GM19193 (cell line): Measurements from ENCODE around the gene CALR.

Experiments used
- POLR2A ChIP-seq: IDR thresholded peaks from 4 replicates; pipeline ENCODE4 v1.6.1; 2011; ENCODE audit not compliant: insufficient read depth, insufficient read length; ENCODE audit errors: extremely low read depth

CALR gene

DNA sequence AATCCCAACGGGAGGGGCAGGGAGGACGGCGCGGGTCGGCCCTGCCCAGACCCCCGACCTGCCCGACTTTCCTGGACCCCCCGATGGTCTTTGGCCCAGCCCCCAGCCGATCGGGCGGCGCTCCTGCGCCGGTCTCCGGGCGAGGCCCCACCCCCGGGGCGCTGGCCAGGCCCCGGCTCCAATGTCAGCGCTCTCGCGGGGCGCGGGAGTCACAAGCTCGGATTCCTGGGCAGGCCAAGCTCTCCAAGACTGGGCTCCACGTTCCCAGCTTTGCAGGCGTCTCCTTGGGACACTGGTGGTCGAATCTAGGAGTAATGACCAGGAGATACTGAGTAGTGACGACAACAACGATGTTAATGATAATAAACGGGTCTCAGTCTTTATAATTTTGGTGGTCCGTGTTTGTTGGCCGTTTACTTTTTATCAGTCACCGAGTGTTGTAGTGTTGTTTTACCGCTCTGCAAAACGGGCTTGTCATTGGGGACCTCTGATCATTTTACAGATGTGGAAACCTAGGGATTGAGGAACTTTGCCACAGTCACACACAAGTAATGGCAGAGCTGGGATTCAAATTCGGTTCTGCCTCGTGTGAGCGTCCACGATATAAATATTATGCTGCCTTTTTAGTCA, 7.8 kb downstream of the CALR start:
- no peak for TF ChIP-seq POLR2A

DNA sequence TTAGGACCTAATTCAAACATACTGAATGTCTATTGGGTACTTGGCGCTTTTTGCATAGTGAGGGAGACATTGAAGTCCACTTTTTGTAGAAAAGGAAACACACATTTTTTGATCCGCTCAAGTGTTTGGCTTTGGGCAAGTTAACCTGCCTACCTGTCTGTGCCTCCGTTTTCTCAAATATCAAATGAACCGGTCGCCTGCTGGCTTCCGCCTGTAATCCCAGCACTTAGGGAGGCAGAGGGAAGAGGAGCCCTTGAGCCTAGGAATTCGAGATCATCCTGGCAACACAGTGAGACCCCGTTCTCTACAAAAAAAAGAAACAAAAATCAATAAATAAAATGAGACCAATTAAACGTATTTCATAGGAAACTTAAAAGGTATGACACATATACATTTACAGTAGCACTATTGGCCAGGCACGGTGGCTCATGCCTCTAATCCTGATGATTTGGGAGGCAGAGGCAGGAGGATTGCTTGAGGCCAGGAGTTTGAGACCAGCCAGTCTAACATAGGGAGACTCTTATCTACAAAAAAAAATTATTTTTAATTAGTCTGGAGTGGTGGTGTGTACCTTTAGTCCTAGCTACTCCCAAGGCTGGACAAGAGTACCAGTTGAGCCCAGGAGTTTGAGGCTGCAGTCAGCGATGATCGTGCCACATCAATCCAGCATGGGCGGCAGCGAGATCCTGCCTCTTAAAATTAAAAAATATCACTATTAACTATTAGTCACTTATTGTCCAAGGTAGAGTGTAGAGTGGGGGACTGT, 8.5 kb downstream of the CALR start:
- TF ChIP-seq POLR2A, result no peak

DNA sequence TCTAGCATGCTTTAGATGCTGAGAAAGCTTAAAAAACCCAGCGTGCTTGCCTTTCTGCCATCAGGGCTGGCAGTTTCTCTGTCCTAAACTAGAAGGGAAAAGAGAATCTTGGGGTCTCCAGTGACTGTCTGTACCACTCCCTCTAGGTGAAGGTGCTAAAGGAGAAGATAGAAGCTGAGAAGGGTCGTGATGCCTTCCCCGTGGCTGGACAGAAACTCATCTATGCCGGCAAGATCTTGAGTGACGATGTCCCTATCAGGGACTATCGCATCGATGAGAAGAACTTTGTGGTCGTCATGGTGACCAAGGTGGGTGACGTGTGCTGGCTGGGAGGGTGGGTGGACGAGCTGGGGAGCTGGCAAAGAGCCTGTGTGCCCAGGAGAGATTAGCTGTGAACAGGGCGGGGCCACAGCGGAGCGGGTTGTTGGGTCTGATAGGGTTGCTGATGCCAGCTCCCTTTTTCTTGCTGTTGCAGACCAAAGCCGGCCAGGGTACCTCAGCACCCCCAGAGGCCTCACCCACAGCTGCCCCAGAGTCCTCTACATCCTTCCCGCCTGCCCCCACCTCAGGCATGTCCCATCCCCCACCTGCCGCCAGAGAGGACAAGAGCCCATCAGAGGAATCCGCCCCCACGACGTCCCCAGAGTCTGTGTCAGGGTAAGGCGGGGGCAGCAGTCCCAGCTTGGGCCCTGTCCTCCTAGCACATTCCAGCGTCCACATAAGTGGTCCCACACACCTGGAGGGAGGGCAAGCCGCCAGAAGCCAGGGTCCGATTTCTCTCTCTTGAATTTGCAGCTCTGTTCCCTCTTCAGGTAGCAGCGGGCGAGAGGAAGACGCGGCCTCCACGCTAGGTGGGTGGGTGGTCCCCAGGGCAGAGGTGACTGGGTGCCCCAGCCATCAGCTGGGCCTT, 9.5 kb downstream of the CALR start:
- peak; percentile 26 for TF ChIP-seq POLR2A

DNA sequence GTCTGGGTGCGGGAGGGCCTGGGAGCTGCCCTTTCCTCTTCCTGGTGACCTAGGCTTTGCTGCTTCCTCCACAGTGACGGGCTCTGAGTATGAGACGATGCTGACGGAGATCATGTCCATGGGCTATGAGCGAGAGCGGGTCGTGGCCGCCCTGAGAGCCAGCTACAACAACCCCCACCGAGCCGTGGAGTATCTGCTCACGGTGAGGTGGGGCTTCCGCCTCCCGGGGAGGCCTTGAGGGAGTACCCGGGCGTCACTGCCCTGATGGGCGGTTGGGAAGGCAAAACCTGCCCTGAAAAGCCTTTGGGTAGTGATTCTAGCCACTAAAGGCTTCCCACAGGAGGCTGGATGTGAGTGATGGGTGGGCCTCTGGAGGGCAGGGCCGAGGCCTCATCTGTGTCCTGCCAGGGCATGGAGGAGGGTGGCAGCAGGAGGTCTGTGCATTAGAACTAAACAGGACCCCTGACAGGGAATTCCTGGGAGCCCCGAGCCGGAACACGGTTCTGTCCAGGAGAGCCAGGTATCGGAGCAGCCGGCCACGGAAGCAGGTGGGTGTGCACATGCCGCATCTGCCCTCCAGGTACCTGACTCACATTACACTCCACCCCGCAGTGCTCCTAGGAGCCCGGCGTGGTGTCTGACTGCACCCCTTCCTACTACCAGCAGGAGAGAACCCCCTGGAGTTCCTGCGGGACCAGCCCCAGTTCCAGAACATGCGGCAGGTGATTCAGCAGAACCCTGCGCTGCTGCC, 10.4 kb downstream of the CALR start:
- TF ChIP-seq POLR2A, result no peak

DNA sequence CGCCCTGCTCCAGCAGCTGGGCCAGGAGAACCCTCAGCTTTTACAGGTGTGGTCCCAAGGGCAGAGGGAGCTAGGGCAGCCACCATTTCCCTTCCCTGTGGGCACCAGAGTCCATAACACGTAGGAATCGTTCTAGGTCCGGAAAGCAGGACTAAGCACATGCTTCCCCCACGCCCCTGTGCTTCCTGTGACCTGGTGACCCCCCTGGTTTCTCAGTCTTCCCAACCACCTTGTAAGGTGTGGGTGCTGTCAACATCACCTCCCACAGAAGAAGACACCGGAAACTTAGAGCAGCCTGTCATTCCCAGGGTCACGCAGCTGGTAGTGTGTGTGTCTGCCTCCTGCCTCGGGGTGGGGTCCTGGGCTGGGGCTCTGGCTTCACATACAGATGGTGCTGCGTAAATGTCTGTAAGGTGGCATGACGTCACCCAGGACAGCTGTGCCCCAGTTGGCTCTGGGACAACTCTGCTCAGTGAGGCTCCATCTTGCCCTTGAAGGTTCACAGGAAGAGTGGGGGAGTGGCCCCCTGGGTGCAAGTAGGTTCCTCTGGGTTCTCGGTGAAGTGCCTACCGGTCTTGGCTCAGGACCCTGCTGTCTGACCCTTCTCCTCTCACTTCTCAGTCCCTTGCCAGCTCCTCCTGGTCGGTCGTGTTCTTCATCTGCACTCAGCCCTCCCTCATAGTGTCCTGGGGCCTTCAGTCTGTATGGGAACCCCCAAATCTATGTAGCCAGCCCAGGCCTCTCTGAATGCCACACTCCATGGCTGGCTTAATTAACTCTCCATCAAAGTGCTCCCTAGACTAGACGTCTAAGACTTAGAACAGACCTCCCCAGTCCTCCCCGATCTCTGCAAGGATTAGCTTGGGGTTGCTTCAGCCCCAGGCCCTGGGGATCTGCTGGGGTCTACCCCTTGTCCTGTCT, 11.2 kb downstream of the CALR start:
- TF ChIP-seq POLR2A, result no peak

DNA sequence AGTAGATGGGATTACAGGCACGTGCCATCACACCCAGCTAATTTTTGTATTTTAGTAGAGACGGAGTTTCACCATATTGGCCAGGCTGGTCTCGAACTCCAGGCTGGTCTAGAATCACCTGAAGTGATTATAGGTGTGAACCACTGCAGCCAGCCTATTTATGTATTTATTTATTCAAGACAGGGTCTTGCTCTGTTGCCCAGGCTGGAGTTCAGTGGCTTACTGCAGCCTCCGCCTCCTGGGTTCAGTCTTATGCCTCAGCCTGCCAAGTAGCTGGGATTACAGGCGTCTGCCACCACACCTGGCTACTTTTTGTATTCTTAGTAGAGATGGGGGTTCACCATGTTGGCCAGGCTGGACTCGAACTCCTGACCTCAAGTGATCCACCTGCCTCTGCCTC, 13.6 kb downstream of the CALR start:
- peak; percentile 1 for TF ChIP-seq POLR2A

DNA sequence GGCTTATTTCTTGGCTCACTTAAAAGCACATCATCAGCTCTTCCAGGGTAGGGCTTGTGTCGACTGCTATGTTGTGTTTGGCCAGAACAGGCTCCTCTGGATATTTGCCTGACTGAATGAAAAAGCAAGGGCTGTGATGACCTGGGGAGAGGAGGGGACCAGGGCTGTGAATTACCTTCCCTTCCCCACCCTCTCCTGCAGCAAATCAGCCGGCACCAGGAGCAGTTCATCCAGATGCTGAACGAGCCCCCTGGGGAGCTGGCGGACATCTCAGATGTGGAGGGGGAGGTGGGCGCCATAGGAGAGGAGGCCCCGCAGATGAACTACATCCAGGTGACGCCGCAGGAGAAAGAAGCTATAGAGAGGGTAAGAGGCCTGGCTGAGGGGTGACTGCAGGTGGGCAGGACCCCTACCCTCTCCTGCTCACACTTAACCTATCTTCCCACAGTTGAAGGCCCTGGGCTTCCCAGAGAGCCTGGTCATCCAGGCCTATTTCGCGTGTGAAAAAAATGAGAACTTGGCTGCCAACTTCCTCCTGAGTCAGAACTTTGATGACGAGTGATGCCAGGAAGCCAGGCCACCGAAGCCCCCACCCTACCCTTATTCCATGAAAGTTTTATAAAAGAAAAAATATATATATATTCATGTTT, 14.2 kb downstream of the CALR start:
- TF ChIP-seq POLR2A, result peak; percentile 3

DNA sequence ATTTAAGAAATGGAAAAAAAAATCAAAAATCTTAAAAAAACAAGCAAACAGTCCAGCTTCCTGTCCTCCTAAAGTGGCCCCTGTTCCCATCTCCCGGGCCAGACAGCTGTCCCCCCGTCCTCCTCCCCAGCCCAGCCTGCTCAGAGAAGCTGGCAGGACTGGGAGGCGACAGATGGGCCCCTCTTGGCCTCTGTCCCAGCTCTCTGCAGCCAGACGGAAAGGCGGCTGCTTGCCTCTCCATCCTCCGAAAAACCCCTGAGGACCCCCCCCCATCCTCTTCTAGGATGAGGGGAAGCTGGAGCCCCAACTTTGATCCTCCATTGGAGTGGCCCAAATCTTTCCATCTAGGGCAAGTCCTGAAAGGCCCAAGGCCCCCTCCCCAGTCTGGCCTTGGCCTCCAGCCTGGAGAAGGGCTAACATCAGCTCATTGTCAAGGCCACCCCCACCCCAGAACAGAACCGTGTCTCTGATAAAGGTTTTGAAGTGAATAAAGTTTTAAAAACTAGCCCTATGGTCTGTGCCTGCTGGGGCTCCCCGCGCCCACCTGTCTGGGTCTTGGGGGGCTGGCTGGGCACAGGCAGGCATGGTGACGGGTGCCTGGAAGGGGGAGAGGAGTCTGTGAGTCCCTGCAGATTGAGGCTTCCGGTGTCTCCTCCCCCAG, 14.9 kb downstream of the CALR start:
- TF ChIP-seq POLR2A, result no peak

DNA sequence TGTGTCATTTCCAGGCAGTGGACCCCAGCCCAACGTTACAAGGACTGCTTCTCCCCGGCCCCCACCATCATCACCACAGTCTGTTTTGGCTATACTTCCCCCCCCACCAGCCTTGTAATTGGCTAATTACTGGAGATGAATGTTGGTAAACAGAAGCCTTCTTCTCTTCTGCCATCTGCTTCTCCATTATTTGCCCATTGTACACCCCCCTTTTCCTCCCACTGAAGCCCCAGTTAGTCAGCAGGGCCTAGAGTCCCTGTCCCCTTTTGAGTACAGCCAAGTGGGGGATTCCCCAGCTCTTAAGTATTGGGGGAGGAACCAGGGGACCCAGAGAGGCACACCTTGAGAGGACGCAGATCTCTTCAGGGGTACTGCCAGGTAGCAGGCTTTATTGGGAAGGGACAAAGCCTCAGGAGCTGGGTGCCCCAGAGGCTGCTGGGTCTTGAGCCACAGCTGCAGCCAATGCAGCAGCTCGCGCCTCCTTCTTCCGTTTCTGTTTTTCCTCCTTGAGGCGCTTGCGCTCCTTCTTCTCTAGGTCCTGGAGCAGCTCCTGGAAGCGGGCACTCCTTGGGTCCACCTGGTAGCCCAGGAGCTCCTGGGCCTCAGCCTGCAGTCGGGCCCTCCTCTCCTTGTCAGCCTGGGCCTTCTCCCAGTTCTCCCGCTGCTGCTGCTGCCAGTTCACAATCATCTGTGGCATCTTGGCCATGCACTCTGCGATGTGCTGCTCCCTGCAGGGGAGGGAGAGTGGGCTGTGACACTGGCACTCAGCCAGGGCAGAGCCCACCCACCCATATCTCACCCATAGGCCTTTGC, 15.6 kb downstream of the CALR start:
- TF ChIP-seq POLR2A, result no peak

DNA sequence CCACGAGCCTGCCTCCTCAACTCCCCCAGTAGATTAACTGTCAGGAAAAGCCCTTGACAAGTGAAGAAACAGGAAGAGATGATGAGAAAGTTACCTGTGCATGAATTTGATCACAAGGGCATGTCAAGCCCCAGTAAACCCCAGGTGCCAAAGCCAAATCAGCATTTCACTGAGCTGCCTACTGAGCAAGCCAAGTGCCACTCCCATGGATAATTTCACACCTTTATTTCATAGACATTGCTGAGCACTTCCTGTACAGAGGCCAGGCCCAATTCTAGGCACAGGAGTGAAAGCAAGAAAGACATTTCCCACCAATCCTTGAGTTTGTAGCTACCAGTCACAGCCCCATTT, 16.2 kb downstream of the CALR start:
- peak; percentile 11 for TF ChIP-seq POLR2A

DNA sequence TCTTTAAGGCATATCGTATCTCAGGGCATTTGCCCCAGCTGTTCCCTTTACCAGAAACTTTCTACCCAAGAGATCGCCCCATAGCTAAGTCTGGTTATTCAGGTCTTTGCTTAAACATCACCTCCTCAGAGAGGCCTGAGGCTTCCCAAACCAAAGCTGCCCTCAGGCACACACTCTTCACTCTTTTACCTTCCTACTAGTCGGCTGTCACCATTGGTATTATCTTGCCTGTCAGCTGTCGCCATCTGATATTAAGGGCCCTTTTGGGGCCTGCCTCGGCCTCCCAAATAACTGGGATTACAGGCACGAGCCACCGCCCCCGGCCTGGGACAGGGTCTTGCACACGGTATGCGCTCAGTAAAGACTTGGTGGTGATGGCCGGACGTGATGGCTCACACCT, 17.6 kb downstream of the CALR start:
- no peak for TF ChIP-seq POLR2A
